HL-60 (cell line): ENCODE data around the gene P2RX3.

Experiments
- DNase-seq, 2 experiments: peaks; one replicate each; pipeline ENCODE4 v3.0.0-alpha.2; 2010 to 2020; ENCODE audit warnings: low read depth in 1 of 2, low spot score in 1 of 2
- H3K27ac ChIP-seq: fragments of 250-450 bp; sonication (Bioruptor Pico); replicated peaks from 2 replicates; pipeline ENCODE4 v1.5.1; 2020; ENCODE audit warnings: mild to moderate bottlenecking, moderate library complexity
- H3K27me3 ChIP-seq: fragments of 250-450 bp; sonication (Bioruptor Pico); 2 replicates; pipeline ENCODE4 v1.5.1; 2021; ENCODE audit warnings: mild to moderate bottlenecking, moderate library complexity; ENCODE audit not compliant: insufficient read depth, poor library complexity, severe bottlenecking
- H3K4me3 ChIP-seq: replicated peaks from 2 replicates; pipeline ENCODE4 v1.5.1; 2011; ENCODE audit warnings: mild to moderate bottlenecking, control low read depth, low read length; ENCODE audit not compliant: insufficient read depth
- GABPA ChIP-seq: IDR thresholded peaks from 2 replicates; pipeline ENCODE4 v1.6.1; 2012; ENCODE audit warnings: low read depth
- POLR2AphosphoS5 ChIP-seq: IDR thresholded peaks from 2 replicates; pipeline ENCODE4 v1.6.1; 2012; ENCODE audit warnings: low read depth
- SPI1 ChIP-seq: IDR thresholded peaks from 2 replicates; pipeline ENCODE4 v1.6.1; 2012; ENCODE audit warnings: low read depth, mild to moderate bottlenecking, borderline replicate concordance
- TF ChIP-seq, protein P1 (sequence below): IDR thresholded peaks from 2 replicates; pipeline ENCODE4 v1.6.1; 2012; ENCODE audit warnings: low read depth; ENCODE audit not compliant: insufficient replicate concordance
- TF ChIP-seq, protein P2 (sequence below): IDR thresholded peaks from one replicate; pipeline ENCODE4 v1.5.1; 2011; ENCODE audit warnings: low read length, control low read depth, inconsistent platforms; ENCODE audit not compliant: insufficient read depth

P2RX3 gene

DNA sequence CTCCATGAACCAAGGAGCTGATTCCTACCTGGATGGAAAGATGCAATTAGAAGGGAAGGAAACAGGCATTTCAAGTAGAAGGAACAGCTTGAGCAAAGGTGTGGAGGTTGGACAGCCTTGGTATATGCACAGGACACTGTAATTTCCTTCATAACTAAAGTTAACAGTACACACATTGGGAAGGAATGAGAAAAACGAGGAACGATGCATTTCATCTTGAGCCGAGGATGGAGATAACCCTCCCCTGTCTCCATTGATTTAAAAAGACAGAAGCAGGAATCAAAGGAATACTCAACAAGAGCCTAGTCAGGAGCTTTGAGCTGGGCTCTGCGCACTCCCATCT is 54.6 kb downstream of the P2RX3 start:
- H3K27ac ChIP-seq, result no peak overlapping the region
- TF ChIP-seq, protein P1, sequence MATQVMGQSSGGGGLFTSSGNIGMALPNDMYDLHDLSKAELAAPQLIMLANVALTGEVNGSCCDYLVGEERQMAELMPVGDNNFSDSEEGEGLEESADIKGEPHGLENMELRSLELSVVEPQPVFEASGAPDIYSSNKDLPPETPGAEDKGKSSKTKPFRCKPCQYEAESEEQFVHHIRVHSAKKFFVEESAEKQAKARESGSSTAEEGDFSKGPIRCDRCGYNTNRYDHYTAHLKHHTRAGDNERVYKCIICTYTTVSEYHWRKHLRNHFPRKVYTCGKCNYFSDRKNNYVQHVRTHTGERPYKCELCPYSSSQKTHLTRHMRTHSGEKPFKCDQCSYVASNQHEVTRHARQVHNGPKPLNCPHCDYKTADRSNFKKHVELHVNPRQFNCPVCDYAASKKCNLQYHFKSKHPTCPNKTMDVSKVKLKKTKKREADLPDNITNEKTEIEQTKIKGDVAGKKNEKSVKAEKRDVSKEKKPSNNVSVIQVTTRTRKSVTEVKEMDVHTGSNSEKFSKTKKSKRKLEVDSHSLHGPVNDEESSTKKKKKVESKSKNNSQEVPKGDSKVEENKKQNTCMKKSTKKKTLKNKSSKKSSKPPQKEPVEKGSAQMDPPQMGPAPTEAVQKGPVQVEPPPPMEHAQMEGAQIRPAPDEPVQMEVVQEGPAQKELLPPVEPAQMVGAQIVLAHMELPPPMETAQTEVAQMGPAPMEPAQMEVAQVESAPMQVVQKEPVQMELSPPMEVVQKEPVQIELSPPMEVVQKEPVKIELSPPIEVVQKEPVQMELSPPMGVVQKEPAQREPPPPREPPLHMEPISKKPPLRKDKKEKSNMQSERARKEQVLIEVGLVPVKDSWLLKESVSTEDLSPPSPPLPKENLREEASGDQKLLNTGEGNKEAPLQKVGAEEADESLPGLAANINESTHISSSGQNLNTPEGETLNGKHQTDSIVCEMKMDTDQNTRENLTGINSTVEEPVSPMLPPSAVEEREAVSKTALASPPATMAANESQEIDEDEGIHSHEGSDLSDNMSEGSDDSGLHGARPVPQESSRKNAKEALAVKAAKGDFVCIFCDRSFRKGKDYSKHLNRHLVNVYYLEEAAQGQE, result no peak
- TF ChIP-seq, protein P2, sequence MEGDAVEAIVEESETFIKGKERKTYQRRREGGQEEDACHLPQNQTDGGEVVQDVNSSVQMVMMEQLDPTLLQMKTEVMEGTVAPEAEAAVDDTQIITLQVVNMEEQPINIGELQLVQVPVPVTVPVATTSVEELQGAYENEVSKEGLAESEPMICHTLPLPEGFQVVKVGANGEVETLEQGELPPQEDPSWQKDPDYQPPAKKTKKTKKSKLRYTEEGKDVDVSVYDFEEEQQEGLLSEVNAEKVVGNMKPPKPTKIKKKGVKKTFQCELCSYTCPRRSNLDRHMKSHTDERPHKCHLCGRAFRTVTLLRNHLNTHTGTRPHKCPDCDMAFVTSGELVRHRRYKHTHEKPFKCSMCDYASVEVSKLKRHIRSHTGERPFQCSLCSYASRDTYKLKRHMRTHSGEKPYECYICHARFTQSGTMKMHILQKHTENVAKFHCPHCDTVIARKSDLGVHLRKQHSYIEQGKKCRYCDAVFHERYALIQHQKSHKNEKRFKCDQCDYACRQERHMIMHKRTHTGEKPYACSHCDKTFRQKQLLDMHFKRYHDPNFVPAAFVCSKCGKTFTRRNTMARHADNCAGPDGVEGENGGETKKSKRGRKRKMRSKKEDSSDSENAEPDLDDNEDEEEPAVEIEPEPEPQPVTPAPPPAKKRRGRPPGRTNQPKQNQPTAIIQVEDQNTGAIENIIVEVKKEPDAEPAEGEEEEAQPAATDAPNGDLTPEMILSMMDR, result no peak
- TF ChIP-seq GABPA, result no peak
- no peak for TF ChIP-seq SPI1
- no peak for TF ChIP-seq POLR2AphosphoS5
- no peaks in the 10 kb centered on the region for H3K27me3 ChIP-seq
- no peak for DNase-seq
- no peak overlapping the region for H3K4me3 ChIP-seq

DNA sequence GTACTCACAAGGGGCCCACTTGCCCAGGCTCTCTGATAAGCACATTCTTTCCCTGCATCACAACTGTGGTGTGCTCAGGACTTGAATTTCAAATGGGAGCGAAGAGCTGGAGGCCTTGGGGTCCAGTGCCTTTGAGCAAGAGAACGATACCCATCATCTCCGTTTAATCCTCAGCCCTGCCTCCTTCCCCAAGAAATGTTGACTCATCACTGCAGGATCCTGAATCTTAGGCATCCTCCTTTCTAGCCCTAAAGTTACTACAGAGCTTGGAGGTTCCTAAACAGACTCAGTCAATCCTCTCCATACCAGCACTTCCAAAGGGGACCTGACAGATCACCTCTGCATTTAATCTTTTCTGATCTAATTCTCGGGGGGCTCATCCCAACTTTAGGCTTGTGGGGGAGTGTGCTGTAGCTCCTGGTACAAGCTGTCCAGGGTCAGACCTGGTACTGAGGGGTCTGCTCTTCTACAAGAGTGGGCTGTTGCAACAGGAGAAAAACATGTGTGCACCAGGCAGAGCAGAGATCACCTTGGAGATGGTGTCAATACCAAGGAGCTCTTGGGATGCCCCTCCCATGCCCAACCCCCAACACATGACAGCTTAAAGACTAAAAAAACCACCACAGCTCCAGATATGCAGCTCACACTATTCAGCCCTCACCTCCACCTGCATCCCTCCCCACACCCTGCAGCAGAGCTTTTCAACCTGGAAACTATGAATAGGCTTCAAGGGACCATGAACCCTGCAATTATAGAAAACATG is 56.2 kb downstream of the P2RX3 start:
- Histone ChIP-seq H3K27me3 (no peaks in the 10 kb centered on the region), H3K4me3 (no peak overlapping the region), H3K27ac (no peak overlapping the region)
- no peak for DNase-seq
- TF ChIP-seq, protein P1, result no peak
- no peak for TF ChIP-seq POLR2AphosphoS5
- TF ChIP-seq SPI1, result no peak
- TF ChIP-seq, protein P2, result no peak

DNA sequence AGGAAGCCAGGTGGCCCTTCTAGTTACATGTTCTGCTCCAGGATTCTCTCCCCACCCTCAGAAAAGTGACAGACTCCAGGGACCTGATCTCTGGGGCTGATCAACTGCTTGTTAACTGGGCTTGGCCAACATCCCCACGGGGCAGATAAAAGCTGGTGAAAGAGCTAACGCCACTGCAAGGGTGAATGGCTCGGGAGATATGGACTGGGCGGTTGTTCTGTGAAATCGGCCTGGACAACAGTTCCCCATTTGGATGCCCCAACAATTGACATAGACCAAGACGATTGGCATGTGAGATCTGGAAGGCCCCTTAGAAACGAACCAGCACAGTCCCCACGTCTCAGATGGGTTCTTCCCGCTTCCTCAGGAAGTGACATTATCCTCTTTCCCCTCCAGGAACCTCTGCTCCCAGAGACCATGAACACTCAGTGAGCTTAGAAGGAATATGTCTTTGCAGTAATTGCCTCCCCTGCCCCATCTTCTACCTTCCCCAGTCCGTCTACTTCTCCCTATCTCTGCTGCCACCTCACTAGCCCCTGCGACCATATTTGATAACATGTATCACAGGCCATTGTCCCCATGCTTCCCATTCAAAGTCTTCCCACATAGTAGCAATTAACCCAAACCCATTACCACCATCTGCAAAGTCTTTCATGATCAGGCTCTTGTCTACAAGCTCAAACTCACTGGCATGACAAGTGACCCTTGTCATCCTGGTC is 57.9 kb downstream of the P2RX3 start:
- Histone ChIP-seq H3K27me3 (no peaks in the 10 kb centered on the region), H3K27ac (peak overlapping the region; percentile 86), H3K4me3 (no peak overlapping the region)
- DNase-seq, result peak in 1 of 2 experiments; percentile 29
- TF ChIP-seq GABPA (no peak), SPI1 (peak; percentile 18; the same call in 1 of the 2 replicates)
- TF ChIP-seq, protein P2, result no peak
